ENCODE results near the gene PLEKHA3. TPM values are rescaled to one million over a fixed set of nuclear protein-coding genes. Genes with fewer than 3 reads are reported as not detected.
A peak's percentile ranks its signal among the peaks of the same experiment; 100 is the strongest.

The PLEKHA3 gene
- total RNA-seq, 2 donors from 2014 or later = 21.2 to 22.8 TPM

DNA sequence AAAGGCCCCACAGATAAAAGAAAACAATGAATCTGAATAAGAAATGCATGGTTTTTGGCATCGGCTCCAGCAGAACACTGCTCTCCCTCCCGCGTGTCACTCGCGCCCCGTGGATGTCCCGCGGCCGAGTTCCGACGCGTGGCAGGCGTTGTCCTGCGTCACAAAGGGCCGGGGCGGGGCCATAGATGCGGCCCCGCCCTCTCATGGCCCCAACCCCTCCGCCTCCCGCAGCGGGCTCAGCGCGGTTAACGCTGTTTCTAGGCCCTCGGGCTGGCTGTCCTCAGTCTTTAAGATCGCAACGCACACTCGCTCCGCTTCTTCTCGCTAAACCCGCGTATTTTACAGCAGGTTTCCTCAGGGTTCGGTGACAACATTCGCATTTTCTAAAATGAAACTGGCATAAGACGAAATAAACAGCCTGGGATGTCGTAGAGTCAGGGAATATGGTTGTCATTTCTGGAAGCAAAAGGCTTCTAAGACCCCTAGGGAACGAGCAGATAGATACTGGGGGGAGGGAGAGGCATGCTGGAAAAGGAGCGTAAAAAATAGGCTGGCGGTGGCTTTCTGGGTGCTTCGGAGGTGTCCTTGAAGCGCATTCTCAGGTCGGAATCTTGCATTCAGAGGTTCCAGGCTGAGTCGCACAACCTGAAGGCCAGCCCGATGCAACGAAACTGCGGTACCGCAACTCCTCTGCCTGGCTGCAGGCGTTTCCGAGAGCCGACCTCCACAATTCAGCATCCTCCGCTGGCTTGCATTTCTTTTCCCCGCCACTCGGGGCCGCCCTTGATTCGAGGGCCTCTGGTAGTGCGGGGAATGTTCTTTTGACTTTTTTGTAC, 1.6 kb upstream of the PLEKHA3 start, which contains the start of gene FKBP7:
Gene FKBP7 (minus strand): TSS at position 162 of the 836 bp plus-strand sequence. CDS start 101 bp downstream, at position 61.
- H3K27me3 ChIP-seq (ENCODE audit: control insufficient read depth, insufficient read depth, low read length, poor library complexity, severe bottlenecking) = no peaks in the 10 kb centered on the region
- Mint-ChIP-seq H3K27ac (peak within 1 kb of the TSS; percentile 97), H3K36me3 (ENCODE audit: low read depth) (no peaks in the 10 kb centered on the region), H3K9me3 (no peaks in the 10 kb centered on the region), H3K4me1 (peaks cover 18% of the 10 kb centered on the region), H3K27me3 (ENCODE audit: insufficient read depth) (peaks cover 3% of the 10 kb centered on the region), H3K4me3 (peak within 1 kb of the TSS; percentile 87)
- TF ChIP-seq CTCF (conservative IDR thresholded peaks at IDR 0.05) = peak; percentile 79
- H3K27ac ChIP-seq (ENCODE audit: low read depth, low read length) = peak within 1 kb of the TSS; percentile 90
- peak; percentile 93 for DNase-seq
- peak within 1 kb of the TSS; percentile 91 for H3K4me3 ChIP-seq (ENCODE audit: low read length)
- H3K9me3 ChIP-seq (ENCODE audit: control insufficient read depth, low read length) = no peaks in the 10 kb centered on the region
- no peaks in the 10 kb centered on the region for H3K4me1 ChIP-seq (ENCODE audit: control insufficient read depth, insufficient read depth, low read length)
- H3K9ac ChIP-seq (ENCODE audit: extremely low read depth, low read length, poor library complexity, severe bottlenecking) = peak within 1 kb of the TSS; percentile 83
- no peaks in the 10 kb centered on the region for H3K36me3 ChIP-seq (ENCODE audit: control insufficient read depth, insufficient read depth, low read length)
- WGBS, 2 experiments (ENCODE audit: insufficient coverage in 1 of 2, insufficient read length in 1 of 2) = 2% methylated on average over 31 to 56 of the region's 56 CpGs

- peak overlapping the region; percentile 87 for H3K4me3 Mint-ChIP-seq
- 65 to 68% methylated on average over 3 to 4 of the region's 4 CpGs for WGBS, 2 experiments (ENCODE audit: insufficient coverage in 1 of 2, insufficient read length in 1 of 2)
- Histone ChIP-seq H3K9me3 (ENCODE audit: control insufficient read depth, low read length) (no peaks in the 10 kb centered on the region), H3K36me3 (ENCODE audit: control insufficient read depth, insufficient read depth, low read length) (no peaks in the 10 kb centered on the region), H3K4me1 (ENCODE audit: control insufficient read depth, insufficient read depth, low read length) (no peaks in the 10 kb centered on the region), H3K27me3 (ENCODE audit: control insufficient read depth, insufficient read depth, low read length, poor library complexity, severe bottlenecking) (no peaks in the 10 kb centered on the region), H3K4me3 (ENCODE audit: low read length) (peak overlapping the region; percentile 91), H3K27ac (ENCODE audit: low read depth, low read length) (no peak overlapping the region), H3K9ac (ENCODE audit: extremely low read depth, low read length, poor library complexity, severe bottlenecking) (no peak overlapping the region)
- peaks cover 18% of the 10 kb centered on the region for H3K4me1 Mint-ChIP-seq
- TF ChIP-seq CTCF (conservative IDR thresholded peaks at IDR 0.05) = peak; percentile 18
- no peaks in the 10 kb centered on the region for H3K9me3 Mint-ChIP-seq
- peaks cover 3% of the 10 kb centered on the region for H3K27me3 Mint-ChIP-seq (ENCODE audit: insufficient read depth)
- H3K36me3 Mint-ChIP-seq (ENCODE audit: low read depth) = no peaks in the 10 kb centered on the region
- peak overlapping the region; percentile 97 for H3K27ac Mint-ChIP-seq
- no peak for DNase-seq
These were observed 1.0 kb upstream of the PLEKHA3 start for GRCh38 chr2:178479275-178479616.

DNA sequence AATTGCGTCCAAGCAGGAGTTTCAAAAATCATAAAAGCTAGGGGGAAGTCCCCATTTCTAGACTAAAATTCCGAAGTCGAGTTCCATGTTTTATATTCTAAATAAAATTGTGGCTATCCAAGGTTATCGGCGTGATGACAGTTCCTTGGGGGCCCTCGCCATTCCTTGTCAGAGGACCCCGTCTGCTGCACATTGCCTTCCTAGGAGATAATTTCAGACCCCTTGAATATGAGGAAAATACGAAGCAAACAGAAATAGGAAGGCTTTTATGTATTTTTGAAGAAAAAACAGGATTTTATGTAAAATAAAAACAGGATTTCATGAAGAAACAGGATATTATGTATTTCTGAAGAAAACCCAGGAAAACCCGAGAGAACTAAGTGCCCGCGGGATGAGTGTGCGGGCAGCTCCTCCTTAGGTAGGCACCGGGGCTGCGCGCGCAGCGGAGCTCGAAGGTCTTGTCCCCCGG, 465 bp upstream of the PLEKHA3 start:
- Histone ChIP-seq H3K9ac (ENCODE audit: extremely low read depth, low read length, poor library complexity, severe bottlenecking) (peak overlapping the region; percentile 23), H3K27ac (ENCODE audit: low read depth, low read length) (peak overlapping the region; percentile 71), H3K4me1 (ENCODE audit: control insufficient read depth, insufficient read depth, low read length) (no peaks in the 10 kb centered on the region), H3K9me3 (ENCODE audit: control insufficient read depth, low read length) (no peaks in the 10 kb centered on the region), H3K4me3 (ENCODE audit: low read length) (peak overlapping the region; percentile 84), H3K36me3 (ENCODE audit: control insufficient read depth, insufficient read depth, low read length) (no peaks in the 10 kb centered on the region), H3K27me3 (ENCODE audit: control insufficient read depth, insufficient read depth, low read length, poor library complexity, severe bottlenecking) (no peaks in the 10 kb centered on the region)
- no peaks in the 10 kb centered on the region for H3K9me3 Mint-ChIP-seq
- DNase-seq = no peak
- peaks cover 3% of the 10 kb centered on the region for H3K27me3 Mint-ChIP-seq (ENCODE audit: insufficient read depth)
- peak overlapping the region; percentile 39 for H3K27ac Mint-ChIP-seq
- 25 to 33% methylated on average over 15 to 19 of the region's 19 CpGs for WGBS, 2 experiments (ENCODE audit: insufficient coverage in 1 of 2, insufficient read length in 1 of 2)
- H3K4me1 Mint-ChIP-seq = peaks cover 22% of the 10 kb centered on the region
- no peaks in the 10 kb centered on the region for H3K36me3 Mint-ChIP-seq (ENCODE audit: low read depth)
- H3K4me3 Mint-ChIP-seq = peak overlapping the region; percentile 87
- TF ChIP-seq CTCF (conservative IDR thresholded peaks at IDR 0.05) = no peak

Data from endodermal cell (in vitro differentiated cells).